GM12878 (cell line): ENCODE data around the gene LRP1.

Experiments used
- MEF2A ChIP-seq: IDR thresholded peaks from 2 replicates; pipeline ENCODE4 v1.6.1; 2011; ENCODE audit warnings: low read depth, mild to moderate bottlenecking, low read length, moderate library complexity; ENCODE audit not compliant: insufficient read depth
- MLLT1 ChIP-seq: fragments of 450-650 bp; IDR thresholded peaks from 2 replicates; pipeline ENCODE4 v1.6.1; 2016; ENCODE audit warnings: mild to moderate bottlenecking
- TF ChIP-seq, protein P1 (sequence below): fragments of 450-650 bp; IDR thresholded peaks from 2 replicates; pipeline ENCODE4 v1.6.1; 2018; ENCODE audit warnings: mild to moderate bottlenecking, low read depth, moderate library complexity; ENCODE audit not compliant: partially characterized antibody

- TF ChIP-seq MEF2A (no peak), MLLT1 (no peak)
- TF ChIP-seq, protein P1, sequence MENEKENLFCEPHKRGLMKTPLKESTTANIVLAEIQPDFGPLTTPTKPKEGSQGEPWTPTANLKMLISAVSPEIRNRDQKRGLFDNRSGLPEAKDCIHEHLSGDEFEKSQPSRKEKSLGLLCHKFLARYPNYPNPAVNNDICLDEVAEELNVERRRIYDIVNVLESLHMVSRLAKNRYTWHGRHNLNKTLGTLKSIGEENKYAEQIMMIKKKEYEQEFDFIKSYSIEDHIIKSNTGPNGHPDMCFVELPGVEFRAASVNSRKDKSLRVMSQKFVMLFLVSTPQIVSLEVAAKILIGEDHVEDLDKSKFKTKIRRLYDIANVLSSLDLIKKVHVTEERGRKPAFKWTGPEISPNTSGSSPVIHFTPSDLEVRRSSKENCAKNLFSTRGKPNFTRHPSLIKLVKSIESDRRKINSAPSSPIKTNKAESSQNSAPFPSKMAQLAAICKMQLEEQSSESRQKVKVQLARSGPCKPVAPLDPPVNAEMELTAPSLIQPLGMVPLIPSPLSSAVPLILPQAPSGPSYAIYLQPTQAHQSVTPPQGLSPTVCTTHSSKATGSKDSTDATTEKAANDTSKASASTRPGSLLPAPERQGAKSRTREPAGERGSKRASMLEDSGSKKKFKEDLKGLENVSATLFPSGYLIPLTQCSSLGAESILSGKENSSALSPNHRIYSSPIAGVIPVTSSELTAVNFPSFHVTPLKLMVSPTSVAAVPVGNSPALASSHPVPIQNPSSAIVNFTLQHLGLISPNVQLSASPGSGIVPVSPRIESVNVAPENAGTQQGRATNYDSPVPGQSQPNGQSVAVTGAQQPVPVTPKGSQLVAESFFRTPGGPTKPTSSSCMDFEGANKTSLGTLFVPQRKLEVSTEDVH: no peak
These were observed 112.7 kb downstream of the LRP1 start for GRCh38 chr12:57240926-57241401.
